Cortex of kidney (tissue), 1 donor: Measurements from ENCODE around the gene TXK.

Source experiments
- DNase-seq: peaks from one replicate; lab custom pipeline; 2025; lab: John Stamatoyannopoulos, UW

Gene TXK

GRCh38 chr4:48103483-48104139 is 30.4 kb downstream of the TXK start:
- no peak for DNase-seq

GRCh38 chr4:48102303-48102702 is 31.7 kb downstream of the TXK start:
- DNase-seq, result no peak

- no peak for DNase-seq
Observed at GRCh38 chr4:48100256-48100655, 33.8 kb downstream of the TXK start.

- no peak for DNase-seq
Observed at GRCh38 chr4:48095441-48095840, 38.6 kb downstream of the TXK start.

- no peak for DNase-seq
Observed at GRCh38 chr4:48093991-48094416, 40.0 kb downstream of the TXK start.

- DNase-seq, result no peak
Observed at GRCh38 chr4:48090621-48091020, 43.4 kb downstream of the TXK start.

GRCh38 chr4:48085821-48086589 is 48.0 kb downstream of the TXK start:
- no peak for DNase-seq

- DNase-seq, result no peak
Observed at GRCh38 chr4:48082956-48083355, 51.1 kb downstream of the TXK start.

GRCh38 chr4:48081196-48081595 is 52.9 kb downstream of the TXK start:
- no peak for DNase-seq

- DNase-seq, result no peak
Observed at GRCh38 chr4:48079972-48080391, 54.1 kb downstream of the TXK start.

- DNase-seq, result no peak
Observed at GRCh38 chr4:48078862-48079655, 55.0 kb downstream of the TXK start.

- no peak for DNase-seq
Observed at GRCh38 chr4:48078425-48078824, 55.6 kb downstream of the TXK start.

GRCh38 chr4:48074657-48075056 is 59.4 kb downstream of the TXK start:
- no peak for DNase-seq

GRCh38 chr4:48073567-48074103 is 60.4 kb downstream of the TXK start:
- no peak for DNase-seq

- no peak for DNase-seq
Observed at GRCh38 chr4:48071191-48071590, 62.9 kb downstream of the TXK start.

GRCh38 chr4:48069026-48069425 is 65.0 kb downstream of the TXK start:
- no peak for DNase-seq

- no peak for DNase-seq
Observed at GRCh38 chr4:48068182-48068581, 65.9 kb downstream of the TXK start.

- DNase-seq, result no peak
Observed at GRCh38 chr4:48067536-48067935, 66.5 kb downstream of the TXK start.

GRCh38 chr4:48065587-48066052 is 68.4 kb downstream of the TXK start:
- DNase-seq, result no peak

- DNase-seq, result no peak
Observed at GRCh38 chr4:48064349-48064748, 69.7 kb downstream of the TXK start.

- DNase-seq, result no peak
Observed at GRCh38 chr4:48058617-48059530, 75.2 kb downstream of the TXK start.
